Measurements from ENCODE around the gene GPA33.
A peak's percentile ranks its signal among the peaks of the same experiment; 100 is the strongest.

GPA33 gene

GRCh38 chr1:167086033-167086432 is 4.1 kb downstream of the GPA33 start:
- Mint-ChIP-seq H3K4me1 (ENCODE audit: low read depth) (peaks cover 14% of the 10 kb centered on the region), H3K4me3 (no peak overlapping the region), H3K27ac (no peak overlapping the region), H3K36me3 (ENCODE audit: low read depth) (peaks cover 6% of the 10 kb centered on the region), H3K27me3 (ENCODE audit: low read depth) (no peaks in the 10 kb centered on the region), H3K9me3 (no peaks in the 10 kb centered on the region)

GRCh38 chr1:167084757-167085156 is 5.4 kb downstream of the GPA33 start:
- peaks cover 11% of the 10 kb centered on the region for H3K27me3 Mint-ChIP-seq (ENCODE audit: low read depth)
- H3K27ac Mint-ChIP-seq, result no peak overlapping the region
- peaks cover 7% of the 10 kb centered on the region for H3K4me1 Mint-ChIP-seq (ENCODE audit: low read depth)
- no peak overlapping the region for H3K4me3 Mint-ChIP-seq
- no peaks in the 10 kb centered on the region for H3K9me3 Mint-ChIP-seq
- no peaks in the 10 kb centered on the region for H3K36me3 Mint-ChIP-seq (ENCODE audit: low read depth)

- Mint-ChIP-seq H3K27me3 (ENCODE audit: low read depth) (peaks cover 11% of the 10 kb centered on the region), H3K36me3 (ENCODE audit: low read depth) (no peaks in the 10 kb centered on the region), H3K4me1 (ENCODE audit: low read depth) (peaks cover under 1% of the 10 kb centered on the region), H3K27ac (no peak overlapping the region), H3K9me3 (no peaks in the 10 kb centered on the region), H3K4me3 (no peak overlapping the region)
Observed at GRCh38 chr1:167083871-167084270, 6.3 kb downstream of the GPA33 start.

GRCh38 chr1:167083066-167083665 is 7.0 kb downstream of the GPA33 start:
- no peak overlapping the region for H3K4me3 Mint-ChIP-seq
- H3K36me3 Mint-ChIP-seq (ENCODE audit: low read depth), result no peaks in the 10 kb centered on the region
- no peaks in the 10 kb centered on the region for H3K9me3 Mint-ChIP-seq
- no peaks in the 10 kb centered on the region for H3K4me1 Mint-ChIP-seq (ENCODE audit: low read depth)
- peaks cover 11% of the 10 kb centered on the region for H3K27me3 Mint-ChIP-seq (ENCODE audit: low read depth)
- no peak overlapping the region for H3K27ac Mint-ChIP-seq

- Mint-ChIP-seq H3K4me1 (ENCODE audit: low read depth) (no peaks in the 10 kb centered on the region), H3K4me3 (no peak overlapping the region), H3K27me3 (ENCODE audit: low read depth) (peaks cover 11% of the 10 kb centered on the region), H3K9me3 (no peaks in the 10 kb centered on the region), H3K36me3 (ENCODE audit: low read depth) (no peaks in the 10 kb centered on the region), H3K27ac (no peak overlapping the region)
Observed at GRCh38 chr1:167082511-167083027, 7.6 kb downstream of the GPA33 start.

- H3K36me3 Mint-ChIP-seq (ENCODE audit: low read depth), result no peaks in the 10 kb centered on the region
- no peak overlapping the region for H3K27ac Mint-ChIP-seq
- peaks cover 11% of the 10 kb centered on the region for H3K27me3 Mint-ChIP-seq (ENCODE audit: low read depth)
- no peaks in the 10 kb centered on the region for H3K9me3 Mint-ChIP-seq
- no peak overlapping the region for H3K4me3 Mint-ChIP-seq
- peaks cover 3% of the 10 kb centered on the region for H3K4me1 Mint-ChIP-seq (ENCODE audit: low read depth)
Observed at GRCh38 chr1:167081594-167082156, 8.5 kb downstream of the GPA33 start.

- Mint-ChIP-seq H3K4me1 (ENCODE audit: low read depth) (peaks cover 16% of the 10 kb centered on the region), H3K9me3 (no peaks in the 10 kb centered on the region), H3K27me3 (ENCODE audit: low read depth) (peaks cover 14% of the 10 kb centered on the region), H3K36me3 (ENCODE audit: low read depth) (peaks cover 2% of the 10 kb centered on the region), H3K27ac (no peak overlapping the region), H3K4me3 (no peak overlapping the region)
Observed at GRCh38 chr1:167077868-167078210, 12.3 kb downstream of the GPA33 start.

- Mint-ChIP-seq H3K9me3 (no peaks in the 10 kb centered on the region), H3K4me3 (no peak overlapping the region), H3K4me1 (ENCODE audit: low read depth) (peaks cover 16% of the 10 kb centered on the region), H3K27ac (no peak overlapping the region), H3K27me3 (ENCODE audit: low read depth) (peaks cover 14% of the 10 kb centered on the region), H3K36me3 (ENCODE audit: low read depth) (peaks cover 2% of the 10 kb centered on the region)
Observed at GRCh38 chr1:167077128-167077867, 12.9 kb downstream of the GPA33 start.

- Mint-ChIP-seq H3K27me3 (ENCODE audit: low read depth) (peaks cover 14% of the 10 kb centered on the region), H3K36me3 (ENCODE audit: low read depth) (peaks cover 2% of the 10 kb centered on the region), H3K4me1 (ENCODE audit: low read depth) (peaks cover 16% of the 10 kb centered on the region), H3K9me3 (no peaks in the 10 kb centered on the region), H3K4me3 (no peak overlapping the region), H3K27ac (no peak overlapping the region)
Observed at GRCh38 chr1:167076136-167076710, 14.0 kb downstream of the GPA33 start.

- Mint-ChIP-seq H3K36me3 (ENCODE audit: low read depth) (peaks cover 2% of the 10 kb centered on the region), H3K27me3 (ENCODE audit: low read depth) (peaks cover 3% of the 10 kb centered on the region), H3K27ac (no peak overlapping the region), H3K9me3 (no peaks in the 10 kb centered on the region), H3K4me1 (ENCODE audit: low read depth) (peaks cover 12% of the 10 kb centered on the region), H3K4me3 (no peak overlapping the region)
Observed at GRCh38 chr1:167071286-167071685, 18.9 kb downstream of the GPA33 start.

- Mint-ChIP-seq H3K27ac (no peak overlapping the region), H3K36me3 (ENCODE audit: low read depth) (no peaks in the 10 kb centered on the region), H3K4me1 (ENCODE audit: low read depth) (no peaks in the 10 kb centered on the region), H3K27me3 (ENCODE audit: low read depth) (no peaks in the 10 kb centered on the region), H3K4me3 (no peak overlapping the region), H3K9me3 (no peaks in the 10 kb centered on the region)
Observed at GRCh38 chr1:167068761-167069160, 21.4 kb downstream of the GPA33 start.

- Mint-ChIP-seq H3K27ac (no peak overlapping the region), H3K27me3 (ENCODE audit: low read depth) (no peaks in the 10 kb centered on the region), H3K36me3 (ENCODE audit: low read depth) (no peaks in the 10 kb centered on the region), H3K4me3 (no peak overlapping the region), H3K9me3 (no peaks in the 10 kb centered on the region), H3K4me1 (ENCODE audit: low read depth) (no peaks in the 10 kb centered on the region)
Observed at GRCh38 chr1:167067904-167068303, 22.3 kb downstream of the GPA33 start.

GRCh38 chr1:167066333-167067122 is 23.6 kb downstream of the GPA33 start:
- H3K4me1 Mint-ChIP-seq (ENCODE audit: low read depth), result no peaks in the 10 kb centered on the region
- H3K9me3 Mint-ChIP-seq, result no peaks in the 10 kb centered on the region
- no peaks in the 10 kb centered on the region for H3K27me3 Mint-ChIP-seq (ENCODE audit: low read depth)
- peak overlapping the region; percentile 15 for H3K4me3 Mint-ChIP-seq
- H3K27ac Mint-ChIP-seq, result peak overlapping the region; percentile 14
- no peaks in the 10 kb centered on the region for H3K36me3 Mint-ChIP-seq (ENCODE audit: low read depth)

GRCh38 chr1:167065471-167065870 is 24.7 kb downstream of the GPA33 start:
- Mint-ChIP-seq H3K4me1 (ENCODE audit: low read depth) (no peaks in the 10 kb centered on the region), H3K9me3 (no peaks in the 10 kb centered on the region), H3K27ac (no peak overlapping the region), H3K36me3 (ENCODE audit: low read depth) (no peaks in the 10 kb centered on the region), H3K4me3 (no peak overlapping the region), H3K27me3 (ENCODE audit: low read depth) (no peaks in the 10 kb centered on the region)

Data from T-helper 1 cell treated with Interleukin-12 subunit alpha and Interleukin-12 subunit beta and Interleukin-4 antibody, amounts not matched to agents 30 μg/mL and 1 μg/mL, for 36 hours (primary cell).